ENCODE data around the gene ATE1. TPM values are rescaled to one million over a fixed set of nuclear protein-coding genes. Genes with fewer than 3 reads are reported as not detected.

The ATE1 gene
- total and polyA plus RNA-seq, 8 donors: 24.5 to 35.4 (median 31.9) TPM

DNA sequence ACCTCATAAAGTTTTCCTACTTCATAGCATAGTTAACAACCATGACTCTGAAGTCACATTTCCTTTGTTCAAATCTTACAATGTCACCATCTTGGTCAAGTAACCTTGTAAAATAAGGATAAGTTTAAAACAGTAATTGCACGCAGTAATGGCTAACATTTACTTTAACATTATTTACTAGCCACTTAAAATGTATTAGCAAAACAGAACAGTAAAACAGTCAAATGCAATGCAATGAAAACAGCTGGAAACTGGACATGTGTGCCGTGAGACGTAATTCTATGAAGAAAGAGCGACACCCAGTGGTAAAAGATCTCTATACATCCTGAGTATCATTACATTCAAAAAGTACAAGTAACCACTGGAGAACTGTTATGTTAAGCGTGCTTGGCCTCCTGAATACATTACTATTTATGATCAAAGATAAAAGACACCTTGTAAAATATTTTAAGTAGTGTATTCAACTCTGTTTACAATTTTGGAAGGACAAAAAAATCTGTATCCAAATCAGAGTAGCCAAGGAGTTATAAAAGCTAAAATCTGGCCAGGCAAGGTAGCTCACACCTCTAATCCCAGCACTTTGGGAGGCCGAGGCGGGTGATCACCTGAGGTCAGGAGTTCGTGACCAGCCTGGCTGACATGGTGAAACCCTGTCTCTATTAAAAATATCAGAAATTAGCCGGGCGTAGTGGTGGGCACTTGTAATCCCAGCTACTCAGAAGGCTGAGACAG, 27.2 kb downstream of the ATE1 start:
- H3K4me3 ChIP-seq: no peak overlapping the region
- DNase-seq: peak in 2 of 4 donors; percentile 74 to 84
- H3K27me3 ChIP-seq: no peaks in the 10 kb centered on the region
- peak; percentile 92 for ATAC-seq
- H3K9me3 ChIP-seq: no peaks in the 10 kb centered on the region
- TF ChIP-seq, protein P1, sequence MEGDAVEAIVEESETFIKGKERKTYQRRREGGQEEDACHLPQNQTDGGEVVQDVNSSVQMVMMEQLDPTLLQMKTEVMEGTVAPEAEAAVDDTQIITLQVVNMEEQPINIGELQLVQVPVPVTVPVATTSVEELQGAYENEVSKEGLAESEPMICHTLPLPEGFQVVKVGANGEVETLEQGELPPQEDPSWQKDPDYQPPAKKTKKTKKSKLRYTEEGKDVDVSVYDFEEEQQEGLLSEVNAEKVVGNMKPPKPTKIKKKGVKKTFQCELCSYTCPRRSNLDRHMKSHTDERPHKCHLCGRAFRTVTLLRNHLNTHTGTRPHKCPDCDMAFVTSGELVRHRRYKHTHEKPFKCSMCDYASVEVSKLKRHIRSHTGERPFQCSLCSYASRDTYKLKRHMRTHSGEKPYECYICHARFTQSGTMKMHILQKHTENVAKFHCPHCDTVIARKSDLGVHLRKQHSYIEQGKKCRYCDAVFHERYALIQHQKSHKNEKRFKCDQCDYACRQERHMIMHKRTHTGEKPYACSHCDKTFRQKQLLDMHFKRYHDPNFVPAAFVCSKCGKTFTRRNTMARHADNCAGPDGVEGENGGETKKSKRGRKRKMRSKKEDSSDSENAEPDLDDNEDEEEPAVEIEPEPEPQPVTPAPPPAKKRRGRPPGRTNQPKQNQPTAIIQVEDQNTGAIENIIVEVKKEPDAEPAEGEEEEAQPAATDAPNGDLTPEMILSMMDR (IDR thresholded peaks at IDR 0.05): peak; percentile 62 to 70
- no peaks in the 10 kb centered on the region for H3K4me1 ChIP-seq
- no peak overlapping the region for H3K27ac ChIP-seq
- peaks cover 0 to 60% of the 10 kb centered on the region in 2 donors for H3K36me3 ChIP-seq
- intact Hi-C loops (cut with DNase I): loop anchor here in 1 of 2 donors (10.0 kb wide), 1 partner anchor 956 kb away; no protein-coding TSS in a partner anchor

DNA sequence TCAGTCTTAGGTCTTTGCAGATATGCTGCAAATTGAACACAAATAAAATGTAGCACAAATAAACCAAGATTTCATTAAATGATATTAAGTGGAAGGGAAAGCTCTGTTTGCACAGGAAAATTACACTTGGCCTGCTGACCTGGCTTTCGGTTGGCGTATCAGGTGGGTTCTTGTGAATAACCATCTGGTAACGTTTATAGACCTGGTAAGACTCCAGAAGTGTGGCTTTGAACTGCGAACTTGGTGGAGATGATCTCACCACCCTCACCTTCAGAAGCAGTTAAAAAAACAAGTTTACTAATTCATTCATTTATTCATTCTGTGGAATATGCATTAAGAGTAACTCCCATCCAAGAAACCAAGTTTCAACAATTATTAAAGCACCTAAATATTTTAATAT, 28.1 kb downstream of the ATE1 start:
- TF ChIP-seq, protein P1 (IDR thresholded peaks at IDR 0.05): no peak
- ATAC-seq (no peak), DNase-seq (no peak)
- Histone ChIP-seq H3K4me3 (no peak overlapping the region), H3K9me3 (no peaks in the 10 kb centered on the region), H3K4me1 (no peaks in the 10 kb centered on the region), H3K36me3 (peaks cover 0 to 60% of the 10 kb centered on the region in 2 donors), H3K27ac (no peak overlapping the region), H3K27me3 (no peaks in the 10 kb centered on the region)
- intact Hi-C loops (cut with DNase I): loop anchor here in 1 of 2 donors (10.0 kb wide), 1 partner anchor 955 kb away; no protein-coding TSS in a partner anchor

DNA sequence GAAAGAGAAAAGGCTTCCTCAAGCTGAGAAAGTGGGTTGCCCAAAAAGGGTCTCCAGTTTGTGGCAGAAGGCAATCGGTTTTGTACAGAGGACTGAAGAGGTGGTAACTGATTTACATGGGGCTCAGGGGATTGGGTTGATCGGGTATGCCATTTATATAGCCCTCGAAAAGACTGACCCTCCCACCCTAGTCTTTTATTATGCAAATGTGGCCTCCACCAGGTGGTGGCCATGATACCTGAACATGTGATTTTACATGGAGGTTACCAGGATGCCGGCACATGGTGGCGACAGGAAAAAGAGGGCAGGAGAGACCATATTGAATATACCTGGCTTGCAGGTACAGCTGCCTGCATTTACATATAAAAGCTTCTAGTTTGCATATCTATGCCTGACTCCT, 36.7 kb downstream of the ATE1 start:
- TF ChIP-seq, protein P1 (IDR thresholded peaks at IDR 0.05): no peak
- intact Hi-C loops (cut with DNase I): no loop called here
- Histone ChIP-seq H3K27ac (no peak overlapping the region), H3K36me3 (peaks cover 0 to 35% of the 10 kb centered on the region in 2 donors), H3K27me3 (no peaks in the 10 kb centered on the region), H3K9me3 (no peaks in the 10 kb centered on the region), H3K4me3 (no peak overlapping the region), H3K4me1 (no peaks in the 10 kb centered on the region)
- DNase-seq (no peak), ATAC-seq (no peak)

DNA sequence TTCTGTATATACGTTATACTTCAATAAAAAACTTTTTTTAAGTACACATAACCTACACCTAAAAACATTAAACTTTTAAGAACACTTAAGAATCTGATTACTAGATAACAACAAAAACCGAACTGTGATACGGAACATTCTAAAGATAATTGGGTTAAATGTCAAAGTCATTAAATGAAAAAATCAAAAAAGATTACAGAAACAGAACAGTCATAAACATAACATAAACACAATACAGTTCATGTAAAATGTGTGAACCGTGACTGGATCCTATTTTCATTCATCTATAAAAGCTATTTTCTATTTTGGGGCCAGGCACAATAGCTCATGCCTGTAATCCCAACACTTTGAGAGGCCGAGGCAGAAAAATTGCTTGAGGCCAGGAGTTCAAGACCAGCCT, 38.6 kb downstream of the ATE1 start:
- Histone ChIP-seq H3K4me1 (no peaks in the 10 kb centered on the region), H3K9me3 (no peaks in the 10 kb centered on the region), H3K27me3 (no peaks in the 10 kb centered on the region), H3K4me3 (no peak overlapping the region), H3K36me3 (peaks cover 0 to 24% of the 10 kb centered on the region in 2 donors), H3K27ac (no peak overlapping the region)
- TF ChIP-seq, protein P1 (IDR thresholded peaks at IDR 0.05): no peak
- ATAC-seq: no peak
- intact Hi-C loops (cut with DNase I): no loop called here
- DNase-seq: no peak

DNA sequence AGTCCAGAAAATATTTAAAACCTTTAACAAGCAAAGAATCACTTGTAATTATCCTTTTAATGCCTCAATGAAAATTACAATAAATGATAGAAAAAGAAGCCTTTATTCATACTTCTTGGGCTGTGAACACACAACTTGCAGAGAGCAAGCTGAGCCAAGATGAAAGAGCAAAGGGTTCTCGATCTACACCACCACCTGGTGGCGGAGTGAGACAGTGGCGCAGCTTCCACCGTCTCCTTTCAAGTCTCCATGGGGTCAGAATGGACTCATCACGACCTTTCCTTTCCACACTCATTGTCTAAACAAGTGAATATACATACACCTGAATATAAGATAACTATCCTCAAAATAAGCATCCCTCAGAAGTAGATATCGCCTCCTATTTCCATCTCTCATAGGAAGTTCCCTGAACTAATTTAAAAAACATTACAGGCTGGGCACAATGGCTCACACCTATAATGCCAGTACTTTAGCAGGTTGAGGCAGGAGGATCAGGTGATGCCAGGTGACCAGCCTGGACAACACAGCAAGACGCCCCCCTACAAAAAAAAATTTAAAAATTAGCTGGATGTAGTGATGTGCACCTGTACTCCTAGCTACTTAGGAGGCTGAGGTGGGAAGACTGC, 40.7 kb downstream of the ATE1 start:
- DNase-seq (peak in 3 of 4 donors; percentile 30 to 71 (median 35)), ATAC-seq (peak; percentile 98)
- TF ChIP-seq, protein P1 (IDR thresholded peaks at IDR 0.05): peak; percentile 55 to 69
- intact Hi-C loops (cut with DNase I): no loop called here
- H3K27ac ChIP-seq: no peak overlapping the region
- no peaks in the 10 kb centered on the region for H3K9me3 ChIP-seq
- H3K4me1 ChIP-seq: no peaks in the 10 kb centered on the region
- peaks cover 0 to 13% of the 10 kb centered on the region in 2 donors for H3K36me3 ChIP-seq
- no peaks in the 10 kb centered on the region for H3K27me3 ChIP-seq
- H3K4me3 ChIP-seq: no peak overlapping the region

Measured in left lung (tissue), 10 donors.